Activated CD4-positive, alpha-beta memory T cell treated with anti-CD3 and anti-CD28 coated beads for 36 hours (primary cell): ENCODE data around the gene BSG. TPM values are rescaled to one million over a fixed set of nuclear protein-coding genes. Genes with fewer than 3 reads are reported as not detected.
"Not testable (repeated sequence)": the region's sequence is repeated elsewhere in the genome, so short reads cannot be mapped to it uniquely, and the experiment has no call there.

Experiments used
- CTCF ChIA-PET: fragments of 350-600 bp; sonication (Branson Sonifier 250); formaldehyde crosslinking; loops from one replicate; lab custom pipeline; 2021; ENCODE audit warnings: antibody characterized with exemption, inconsistent platforms; lab: Charles Lee
- POLR2A ChIA-PET: fragments of 350-600 bp; sonication (Branson Sonifier 250); formaldehyde crosslinking; loops from one replicate; lab custom pipeline; 2021; ENCODE audit warnings: antibody characterized with exemption; lab: Charles Lee
- DNase-seq: peaks from one replicate; pipeline ENCODE4 v3.0.0-alpha.2; 2020
- H3K27ac Mint-ChIP-seq: one replicate; pipeline ENCODE4 v1.8.0; 2021; ENCODE audit warnings: mixed read lengths
- H3K27me3 Mint-ChIP-seq: one replicate; pipeline ENCODE4 v1.8.0; 2021; ENCODE audit warnings: mixed read lengths
- H3K36me3 Mint-ChIP-seq: one replicate; pipeline ENCODE4 v1.8.0; 2021; ENCODE audit warnings: mixed read lengths
- H3K4me1 Mint-ChIP-seq: one replicate; pipeline ENCODE4 v1.8.0; 2021; ENCODE audit warnings: low read depth, mixed read lengths
- H3K4me3 Mint-ChIP-seq: one replicate; pipeline ENCODE4 v1.8.0; 2021; ENCODE audit warnings: mild to moderate bottlenecking, mixed read lengths
- H3K9me3 Mint-ChIP-seq: one replicate; pipeline ENCODE4 v1.8.0; 2021; ENCODE audit warnings: mixed read lengths
- intact Hi-C: fragments of 100-400 bp; cut with micrococcal nuclease; formaldehyde crosslinking; loops from one replicate; pipeline ENCODE4 v1.15.1; 2023
- total RNA-seq, 2 experiments: library from RNA; stranded (reverse); gene quantifications; one replicate each; pipeline ENCODE4 v1.2.3, GENCODE V29; 2021

The BSG gene
- total RNA-seq, 2 experiments from 2014 or later: 185 to 205 TPM

DNA sequence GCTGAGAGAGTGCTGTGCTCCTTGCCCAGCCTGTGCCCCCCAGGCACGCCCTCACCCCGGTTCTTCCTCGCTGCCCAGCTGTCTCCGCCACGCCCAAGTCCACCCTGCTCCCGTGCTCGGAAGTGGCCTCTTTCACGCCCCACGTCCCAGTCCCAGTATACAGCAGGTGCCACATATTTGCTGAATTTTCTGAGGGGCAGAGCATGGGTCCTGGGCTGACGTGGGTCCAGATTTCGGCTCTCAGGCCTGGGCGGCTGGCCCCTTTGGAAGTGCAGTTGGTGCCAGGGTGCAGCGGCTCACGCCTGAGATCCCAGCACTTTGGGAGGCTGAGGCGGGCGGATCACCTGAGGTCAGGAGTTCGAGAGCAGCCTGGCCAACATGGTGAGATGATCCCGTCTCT, 20.7 kb downstream of the BSG start:
- ChIA-PET POLR2A (no interaction called here), CTCF (interaction anchor here (0.9 kb wide), 1 partner anchor 61 kb away, joined by 3 read pairs; no protein-coding TSS in a partner anchor)
- Mint-ChIP-seq H3K9me3 (no peaks in the 10 kb centered on the region), H3K36me3 (no peaks in the 10 kb centered on the region), H3K27me3 (peaks cover 13% of the 10 kb centered on the region), H3K4me1 (peaks cover 2% of the 10 kb centered on the region), H3K4me3 (no peak overlapping the region), H3K27ac (no peak overlapping the region)
- DNase-seq: no peak
- intact Hi-C loops: no loop called here

DNA sequence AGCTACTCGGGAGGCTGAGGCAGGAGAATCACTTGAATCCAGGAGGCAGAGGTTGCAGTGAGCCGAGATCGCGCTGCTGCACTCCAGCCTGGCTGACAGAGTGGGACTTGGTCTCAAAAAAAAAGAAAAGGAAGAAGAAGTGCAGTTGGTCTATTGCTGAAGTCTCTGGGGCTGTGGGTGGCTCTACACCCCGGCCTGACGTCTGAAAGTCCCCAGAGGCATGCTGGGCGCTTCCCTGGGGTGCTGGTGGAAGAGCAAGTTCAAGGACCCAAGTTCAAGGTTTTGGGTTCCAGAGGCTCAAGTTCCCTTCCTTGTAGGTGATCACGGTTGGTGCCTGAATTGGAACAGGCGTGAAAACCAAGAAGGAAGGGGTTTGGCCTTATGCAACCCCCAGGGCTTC, 21.1 kb downstream of the BSG start:
- CTCF ChIA-PET: no interaction called here
- H3K27ac Mint-ChIP-seq: no peak overlapping the region
- intact Hi-C loops: no loop called here

DNA sequence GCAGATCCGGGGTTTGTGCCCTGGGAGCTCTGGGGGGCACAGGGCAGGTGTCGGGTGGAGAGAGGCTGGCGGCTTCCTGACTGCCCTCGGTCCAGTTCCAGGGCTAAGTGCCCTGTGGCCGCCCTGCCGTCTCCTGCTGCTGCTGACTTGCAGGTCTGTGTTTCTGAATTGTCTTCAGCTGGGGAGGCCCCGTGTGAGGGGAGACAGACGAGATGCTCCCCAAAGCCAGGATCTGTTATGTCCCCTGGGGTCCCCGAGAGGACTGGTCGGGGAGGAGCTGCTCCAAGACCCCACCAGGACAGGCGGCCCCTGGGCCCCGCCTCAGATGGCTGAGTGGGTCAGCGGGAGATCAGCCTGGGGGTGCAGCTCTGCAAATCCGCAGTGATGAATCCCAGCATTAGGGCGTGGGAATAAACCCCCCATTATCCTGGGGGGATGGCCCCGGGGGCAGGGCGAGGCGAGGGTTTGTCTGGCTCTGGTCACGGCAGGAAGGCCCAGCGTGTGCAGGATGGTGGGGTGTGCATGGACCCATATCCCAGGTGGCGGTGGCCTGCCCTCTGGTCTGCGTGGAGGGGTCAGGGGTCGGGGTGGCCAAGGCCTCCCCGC, 22.0 kb downstream of the BSG start:
- no peak overlapping the region for H3K4me3 Mint-ChIP-seq

More for the DNA sequence above, 21.1 kb downstream of the BSG start:
- no peak overlapping the region for H3K4me3 Mint-ChIP-seq
- peaks cover 12% of the 10 kb centered on the region for H3K27me3 Mint-ChIP-seq
- no peak for DNase-seq
- H3K4me1 Mint-ChIP-seq: peaks cover 2% of the 10 kb centered on the region
- POLR2A ChIA-PET: no interaction called here
- H3K9me3 Mint-ChIP-seq: no peaks in the 10 kb centered on the region
- no peaks in the 10 kb centered on the region for H3K36me3 Mint-ChIP-seq

DNA sequence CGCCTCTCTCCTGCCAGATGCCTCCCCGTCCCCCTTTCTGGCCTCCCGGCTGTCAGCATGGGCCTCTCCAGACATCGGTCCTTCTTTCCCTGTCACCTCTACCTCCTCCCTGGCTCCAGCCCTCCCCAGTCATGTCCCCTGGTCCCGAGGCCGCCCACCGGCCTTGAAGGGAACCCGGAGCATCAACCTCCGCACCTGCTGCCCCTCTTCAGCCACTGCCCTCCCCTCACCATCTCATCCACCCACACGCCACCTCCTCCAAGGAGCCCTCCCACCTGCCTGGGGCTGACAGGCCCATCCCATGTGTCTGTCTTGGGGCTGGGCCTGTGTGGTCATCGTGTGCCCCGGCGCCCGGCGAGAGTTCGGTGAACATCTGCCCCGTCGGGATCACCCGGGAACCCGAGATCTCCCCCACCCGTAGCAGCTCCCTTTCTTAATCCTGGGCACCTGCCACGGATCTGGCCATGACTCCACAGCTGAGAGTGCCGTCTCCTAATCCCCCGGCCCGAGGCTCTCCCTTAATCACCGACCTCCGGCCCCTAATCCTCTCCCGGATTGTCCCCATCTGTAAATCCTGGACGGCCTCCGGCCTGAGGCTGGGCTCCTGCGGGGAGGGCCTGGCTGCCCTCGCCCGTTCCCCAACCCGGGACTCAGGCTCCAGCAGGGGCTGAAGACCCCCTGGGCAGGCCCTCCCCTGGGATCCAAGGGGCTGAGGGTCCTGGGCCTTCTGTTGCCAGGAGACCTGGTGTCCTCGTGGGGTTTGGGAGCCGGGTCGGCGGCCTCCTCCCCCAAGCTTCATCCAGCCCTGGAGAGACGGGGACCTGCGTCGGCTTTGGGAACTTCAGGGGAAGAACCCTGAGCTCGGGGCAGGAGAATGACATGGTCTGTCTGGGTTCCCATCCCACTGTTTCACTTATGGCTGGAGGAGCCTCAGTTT, 23.2 kb downstream of the BSG start:
- H3K36me3 Mint-ChIP-seq: no peaks in the 10 kb centered on the region
- no peak overlapping the region for H3K4me3 Mint-ChIP-seq
- no peaks in the 10 kb centered on the region for H3K9me3 Mint-ChIP-seq
- no peaks in the 10 kb centered on the region for H3K4me1 Mint-ChIP-seq
- ChIA-PET CTCF (interaction anchor here (1.7 kb wide), 1 partner anchor 11 kb away, joined by 6 read pairs; no protein-coding TSS in a partner anchor), POLR2A (no interaction called here)
- intact Hi-C loops: no loop called here
- H3K27ac Mint-ChIP-seq: no peak overlapping the region
- DNase-seq: no peak
- H3K27me3 Mint-ChIP-seq: peaks cover 9% of the 10 kb centered on the region

More for the DNA sequence above, 22.0 kb downstream of the BSG start:
- H3K4me1 Mint-ChIP-seq: no peaks in the 10 kb centered on the region
- H3K36me3 Mint-ChIP-seq: no peaks in the 10 kb centered on the region
- H3K27me3 Mint-ChIP-seq: peaks cover 9% of the 10 kb centered on the region
- no peak for DNase-seq
- H3K9me3 Mint-ChIP-seq: no peaks in the 10 kb centered on the region
- CTCF ChIA-PET: no interaction called here
- POLR2A ChIA-PET: no interaction called here
- no peak overlapping the region for H3K27ac Mint-ChIP-seq
- intact Hi-C loops: no loop called here

DNA sequence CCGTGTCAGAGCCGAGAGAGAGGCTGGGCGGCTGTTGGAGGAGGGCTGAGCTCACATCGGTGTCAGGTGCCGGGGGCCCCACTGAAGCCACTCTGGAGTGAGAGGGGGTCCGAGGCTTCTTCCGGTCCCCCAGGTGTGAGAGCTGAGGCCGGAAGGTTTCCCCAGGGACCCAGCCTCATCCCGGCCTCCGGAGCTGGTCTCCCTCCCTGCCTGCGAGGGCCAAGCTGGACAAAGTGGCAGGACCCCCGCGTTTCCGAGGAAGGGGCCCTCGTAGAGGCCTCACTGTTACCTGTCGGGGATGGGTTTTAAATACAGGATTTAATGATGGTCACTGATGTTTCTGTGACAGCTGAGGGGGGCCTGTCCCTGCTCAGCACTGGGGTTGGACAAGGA, 23.9 kb downstream of the BSG start:
- ChIA-PET CTCF (interaction anchor here (1.7 kb wide), 1 partner anchor 12 kb away, joined by 6 read pairs; no protein-coding TSS in a partner anchor), POLR2A (no interaction called here)
- peak overlapping the region; percentile 18 for H3K27ac Mint-ChIP-seq
- DNase-seq: no peak
- no peaks in the 10 kb centered on the region for H3K4me1 Mint-ChIP-seq
- H3K27me3 Mint-ChIP-seq: peaks cover 6% of the 10 kb centered on the region
- no peaks in the 10 kb centered on the region for H3K9me3 Mint-ChIP-seq
- no peak overlapping the region for H3K4me3 Mint-ChIP-seq
- no peaks in the 10 kb centered on the region for H3K36me3 Mint-ChIP-seq
- intact Hi-C loops: no loop called here

DNA sequence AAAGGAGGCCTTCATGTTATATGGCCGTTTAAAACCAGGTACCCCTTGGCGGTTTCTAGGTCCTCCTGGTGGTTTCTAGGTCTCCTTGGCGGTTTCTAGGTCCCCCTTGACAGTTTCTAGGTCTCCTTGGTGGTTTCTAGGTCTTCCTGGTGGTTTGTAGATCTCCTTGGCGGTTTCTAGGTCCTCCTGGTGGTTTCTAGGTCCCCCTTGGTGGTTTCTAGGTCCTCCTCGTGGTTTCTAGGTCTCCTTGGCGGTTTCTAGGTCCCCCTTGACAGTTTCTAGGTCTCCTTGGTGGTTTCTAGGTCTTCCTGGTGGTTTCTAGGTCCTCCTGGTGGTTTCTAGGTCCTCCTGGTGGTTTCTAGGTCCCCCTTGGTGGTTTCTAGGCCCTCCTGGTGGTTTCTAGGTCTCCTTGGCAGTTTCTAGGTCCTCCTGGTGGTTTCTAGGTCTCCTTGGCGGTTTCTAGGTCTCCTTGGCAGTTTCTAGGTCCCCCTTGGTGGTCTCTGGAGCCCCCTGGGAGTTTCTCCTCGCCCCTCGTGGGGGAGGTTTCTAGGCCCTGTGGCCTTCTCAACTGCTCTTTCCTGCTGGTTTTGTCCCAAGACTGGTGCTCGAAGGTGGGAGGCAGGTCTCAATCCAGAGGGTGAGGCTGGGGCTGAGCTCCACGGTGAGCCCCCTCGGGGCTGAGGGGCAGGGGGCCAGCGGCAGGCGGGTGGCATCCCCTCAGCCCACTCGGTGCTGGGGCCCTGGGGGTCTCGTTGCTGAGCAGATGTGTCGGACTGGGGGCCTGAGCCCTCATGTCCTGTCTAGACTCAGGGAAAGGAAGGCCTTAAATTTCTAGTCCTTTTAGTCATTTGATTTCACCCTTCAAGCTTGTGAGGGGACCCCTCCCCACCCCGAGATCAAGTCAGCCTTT, 25.3 kb downstream of the BSG start:
- H3K9me3 Mint-ChIP-seq: no peaks in the 10 kb centered on the region
- no peaks in the 10 kb centered on the region for H3K4me1 Mint-ChIP-seq
- ChIA-PET POLR2A (interaction anchor here (0.8 kb wide), 1 partner anchor 14 kb away, joined by 4 read pairs; no protein-coding TSS in a partner anchor), CTCF (no interaction called here)
- H3K4me3 Mint-ChIP-seq: no peak overlapping the region
- no peaks in the 10 kb centered on the region for H3K36me3 Mint-ChIP-seq
- H3K27me3 Mint-ChIP-seq: peaks cover 4% of the 10 kb centered on the region
- H3K27ac Mint-ChIP-seq: no peak overlapping the region
- DNase-seq: peak; percentile 27
- intact Hi-C loops: no loop called here

DNA sequence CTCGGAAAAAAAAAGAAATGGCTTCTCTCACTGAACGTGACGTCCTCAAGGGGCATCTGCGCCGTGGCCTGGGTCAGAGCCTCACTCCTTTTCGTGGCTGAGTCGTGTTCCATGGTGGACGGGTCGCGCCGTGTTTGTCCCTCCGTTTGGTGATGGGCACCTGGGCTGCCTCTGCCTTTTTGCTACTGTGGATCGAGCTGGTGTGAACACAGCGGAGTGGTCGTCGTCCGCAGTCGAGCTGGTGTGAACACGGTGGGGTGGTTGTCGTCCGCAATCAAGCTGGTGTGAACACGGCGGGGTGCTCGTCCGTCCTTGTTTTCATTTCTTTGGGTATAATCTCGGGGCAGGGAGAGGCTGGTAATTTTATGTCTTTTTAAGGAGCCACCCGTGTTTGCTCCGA, 28.9 kb downstream of the BSG start:
- no peaks in the 10 kb centered on the region for H3K27me3 Mint-ChIP-seq
- no peaks in the 10 kb centered on the region for H3K4me1 Mint-ChIP-seq
- intact Hi-C loops: no loop called here
- H3K9me3 Mint-ChIP-seq: no peaks in the 10 kb centered on the region
- POLR2A ChIA-PET: no interaction called here
- CTCF ChIA-PET: no interaction called here
- no peak overlapping the region for H3K27ac Mint-ChIP-seq
- H3K4me3 Mint-ChIP-seq: no peak overlapping the region
- no peak for DNase-seq
- no peaks in the 10 kb centered on the region for H3K36me3 Mint-ChIP-seq

DNA sequence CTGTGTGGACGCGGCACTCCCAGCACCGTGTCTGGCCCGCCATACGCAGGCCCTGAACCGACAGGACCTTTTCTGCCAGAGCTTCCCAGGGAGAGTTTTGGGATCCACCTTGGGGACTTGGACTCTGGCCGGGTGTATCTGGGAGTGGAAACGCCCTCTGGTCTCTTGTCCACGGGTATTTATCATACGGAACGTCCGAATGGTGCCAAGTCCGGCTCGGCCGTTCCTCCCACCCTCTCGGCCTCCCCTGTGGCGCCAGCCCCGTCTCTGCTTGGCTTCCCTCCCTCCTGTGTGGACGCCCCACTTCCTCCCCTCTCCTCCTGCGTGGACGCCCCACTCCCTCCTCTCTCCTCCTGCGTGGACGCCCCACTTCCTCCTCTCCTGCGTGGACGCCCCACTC, 29.4 kb downstream of the BSG start:
- Mint-ChIP-seq H3K36me3 (no peaks in the 10 kb centered on the region), H3K9me3 (no peaks in the 10 kb centered on the region), H3K27me3 (no peaks in the 10 kb centered on the region), H3K27ac (no peak overlapping the region), H3K4me3 (no peak overlapping the region), H3K4me1 (no peaks in the 10 kb centered on the region)
- ChIA-PET CTCF (no interaction called here), POLR2A (no interaction called here)
- DNase-seq: no peak
- intact Hi-C loops: no loop called here

DNA sequence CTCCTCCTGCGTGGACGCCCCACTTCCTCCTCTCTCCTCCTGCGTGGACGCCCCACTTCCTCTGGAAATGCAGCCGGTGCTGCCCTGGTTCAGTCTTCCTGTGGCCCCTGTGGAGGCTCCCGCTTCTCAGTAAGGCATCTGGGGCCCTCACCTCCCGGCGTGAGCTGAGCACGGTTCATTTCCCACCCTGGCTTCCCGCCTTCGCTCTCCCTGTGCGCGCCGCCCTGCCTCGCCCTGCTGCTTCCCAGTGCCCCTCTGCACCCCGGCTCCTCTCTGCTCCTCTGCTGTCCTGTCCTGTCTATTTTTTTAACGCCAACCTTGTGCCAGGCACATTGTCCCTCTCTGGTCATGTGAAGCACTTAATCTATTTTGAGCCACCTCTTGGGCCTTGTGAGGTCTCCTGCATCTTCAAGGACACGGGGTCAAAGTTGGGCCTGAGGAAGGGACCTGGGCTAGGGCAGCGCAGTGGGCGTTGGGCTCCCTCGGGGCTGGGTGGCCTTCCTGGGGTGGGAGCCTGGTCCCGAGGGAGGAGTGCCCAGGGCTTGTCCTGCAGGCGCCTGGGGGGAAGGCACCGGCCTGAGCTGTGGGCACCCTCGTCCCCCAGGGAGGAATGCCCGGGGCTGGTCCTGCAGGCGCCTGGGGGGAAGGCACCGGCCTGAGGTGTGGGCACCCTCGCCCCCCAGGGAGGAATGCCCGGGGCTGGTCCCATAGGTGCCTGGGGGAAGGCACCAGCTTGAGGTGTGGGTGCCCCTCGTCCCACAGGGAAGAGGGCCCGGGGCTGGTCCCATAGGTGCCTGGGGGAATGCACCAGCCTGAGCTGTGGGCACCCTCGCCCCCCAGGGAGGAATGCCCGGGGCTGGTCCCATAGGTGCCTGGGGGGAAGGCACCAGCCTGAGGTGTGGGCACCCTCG, 30.2 kb downstream of the BSG start:
- CTCF ChIA-PET: no interaction called here
- no peak for DNase-seq

DNA sequence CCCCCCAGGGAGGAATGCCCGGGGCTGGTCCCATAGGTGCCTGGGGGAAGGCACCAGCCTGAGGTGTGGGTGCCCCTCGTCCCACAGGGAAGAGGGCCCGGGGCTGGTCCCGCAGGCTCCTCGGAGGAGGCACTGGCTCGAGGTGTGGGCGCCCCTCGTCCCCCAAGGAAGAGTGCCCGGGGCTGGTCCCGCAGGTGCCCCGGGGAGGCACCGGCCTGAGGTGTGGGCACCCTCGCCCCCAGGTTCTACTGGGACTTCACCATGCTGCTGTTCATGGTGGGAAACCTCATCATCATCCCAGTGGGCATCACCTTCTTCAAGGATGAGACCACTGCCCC, 30.9 kb downstream of the BSG start:
- H3K27ac Mint-ChIP-seq, intact Hi-C loops, H3K4me3 Mint-ChIP-seq, POLR2A ChIA-PET, H3K36me3 Mint-ChIP-seq, DNase-seq, H3K27me3 Mint-ChIP-seq, H3K4me1 Mint-ChIP-seq, H3K9me3 Mint-ChIP-seq, CTCF ChIA-PET: not testable (repeated sequence)

More for the DNA sequence above, 30.2 kb downstream of the BSG start:
- Mint-ChIP-seq H3K36me3 (no peaks in the 10 kb centered on the region), H3K27ac (no peak overlapping the region), H3K4me3 (no peak overlapping the region), H3K9me3 (no peaks in the 10 kb centered on the region), H3K4me1 (no peaks in the 10 kb centered on the region), H3K27me3 (no peaks in the 10 kb centered on the region)
- intact Hi-C loops: no loop called here
- POLR2A ChIA-PET: no interaction called here

DNA sequence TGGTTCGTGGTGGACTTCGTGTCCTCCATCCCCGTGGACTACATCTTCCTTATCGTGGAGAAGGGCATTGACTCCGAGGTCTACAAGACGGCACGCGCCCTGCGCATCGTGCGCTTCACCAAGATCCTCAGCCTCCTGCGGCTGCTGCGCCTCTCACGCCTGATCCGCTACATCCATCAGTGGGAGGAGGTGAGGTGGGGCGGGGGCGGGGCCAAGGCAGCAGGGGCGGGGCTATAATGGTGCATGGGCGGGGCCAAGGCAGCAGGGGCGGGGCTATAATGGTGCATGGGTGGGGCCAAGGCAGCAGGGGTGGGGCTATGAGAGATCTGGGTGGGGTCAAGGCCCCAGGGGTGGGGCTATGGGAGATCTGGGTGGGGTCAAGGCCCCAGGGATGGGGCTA, 31.4 kb downstream of the BSG start:
- H3K27ac Mint-ChIP-seq, intact Hi-C loops, H3K4me3 Mint-ChIP-seq, H3K27me3 Mint-ChIP-seq, CTCF ChIA-PET, H3K36me3 Mint-ChIP-seq, POLR2A ChIA-PET, H3K4me1 Mint-ChIP-seq, H3K9me3 Mint-ChIP-seq: not testable (repeated sequence)
- peak; percentile 42 for DNase-seq
